HG02798 (cell line): ENCODE measurements around the gene HSFX2.
"Not testable (repeated sequence)": the region's sequence is repeated elsewhere in the genome, so short reads cannot be mapped to it uniquely, and the experiment has no call there.

Experiments
- ATAC-seq: cut with Tn5 transposase; IDR thresholded peaks from one replicate; pipeline ENCODE4 v1.9.1; 2021; ENCODE audit warnings: mild to moderate bottlenecking; ENCODE audit not compliant: unreplicated experiment, poor library complexity

Gene HSFX2

GRCh38 chrX:149598603-149599002, 3.5 kb upstream of the HSFX2 start:
- ATAC-seq: not testable (repeated sequence)

DNA sequence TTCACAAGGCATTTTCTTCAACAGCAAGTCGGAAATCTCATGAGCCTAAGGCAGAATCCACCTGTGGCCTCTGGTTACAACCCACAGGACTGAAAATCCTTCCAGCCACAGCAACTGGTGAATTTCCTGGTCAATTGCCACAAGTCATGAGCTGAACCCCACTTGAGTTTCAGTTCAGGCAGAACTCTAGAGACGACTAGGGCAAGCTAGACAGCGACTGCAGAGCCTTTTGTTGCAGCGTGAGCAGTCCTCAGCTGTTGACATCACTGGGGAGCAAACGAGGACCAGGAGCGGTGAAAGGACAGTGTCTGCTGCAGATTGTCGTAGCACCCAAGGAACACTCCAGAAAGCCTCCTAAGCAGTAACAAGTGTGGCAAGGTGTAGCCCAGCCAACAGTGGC, 829 bp upstream of the HSFX2 start:
- ATAC-seq: not testable (repeated sequence)

GRCh38 chrX:149590993-149591392, 4.1 kb downstream of the HSFX2 start:
- not testable (repeated sequence) for ATAC-seq

DNA sequence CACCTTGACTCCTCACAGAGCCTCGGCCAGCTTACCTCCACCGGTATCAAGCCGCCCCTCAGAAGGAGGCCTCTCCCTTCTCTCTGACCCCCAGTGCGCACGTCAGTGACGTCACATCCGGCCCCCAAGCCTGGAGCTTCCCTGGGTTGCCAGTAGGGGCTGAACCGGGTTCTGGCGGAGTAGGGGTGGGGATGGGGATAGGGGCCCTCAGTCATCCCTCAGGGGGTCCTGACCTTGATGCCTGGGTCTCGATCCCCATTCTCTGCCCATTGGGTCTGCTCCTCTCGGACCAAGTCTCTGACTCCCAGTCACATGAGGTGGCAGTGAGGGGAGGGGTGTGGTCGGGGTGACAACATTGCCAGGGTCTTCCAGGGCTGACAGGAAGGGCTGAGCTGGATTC, 7.8 kb downstream of the HSFX2 start, which contains the start of gene MAGEA9B:
TSS of gene MAGEA9B (minus strand) at position 101 of the 400 bp plus-strand sequence. CDS start 4,280 bp downstream, outside the sequence.
- ATAC-seq: not testable (repeated sequence)

DNA sequence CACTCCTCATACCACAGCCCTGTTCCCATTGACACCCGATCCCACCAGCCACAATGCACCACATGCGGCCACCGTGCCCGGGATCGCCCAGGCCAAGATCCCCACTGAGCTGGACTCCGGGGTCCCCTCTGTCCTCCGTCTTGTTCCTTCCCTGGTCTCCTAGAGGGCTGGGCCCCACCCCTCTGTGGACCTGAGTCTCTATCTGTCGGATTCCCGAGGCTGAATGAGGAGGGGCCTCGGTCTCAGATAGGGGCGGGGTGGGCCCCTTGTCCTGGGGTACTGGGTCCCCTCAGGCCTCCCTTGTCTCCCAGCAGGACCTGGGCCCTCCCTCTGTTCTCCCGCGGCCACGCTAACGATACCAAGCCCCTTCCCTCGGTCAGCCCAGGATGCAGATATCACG, 9.5 kb downstream of the HSFX2 start:
- ATAC-seq: not testable (repeated sequence)

DNA sequence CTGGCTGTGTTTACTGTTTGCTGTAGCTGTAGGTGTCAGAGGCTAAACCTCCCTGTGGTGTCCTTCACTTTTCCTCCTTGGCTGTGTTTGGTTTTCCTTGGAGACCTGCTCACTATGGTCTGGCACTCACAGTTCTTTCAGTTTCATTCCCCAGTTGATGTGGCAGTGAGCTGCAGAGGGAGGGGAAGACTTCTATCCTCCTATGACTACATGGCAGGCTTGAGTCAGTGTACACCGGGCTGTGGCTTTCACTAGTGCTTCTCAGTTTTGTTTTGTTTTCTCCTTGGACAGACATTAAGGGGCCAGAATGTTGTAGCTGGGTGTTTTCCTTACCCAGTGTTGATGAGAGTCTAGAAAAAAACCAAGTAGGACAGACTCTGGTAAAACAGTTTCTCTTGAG, 21.7 kb downstream of the HSFX2 start:
- ATAC-seq: peak; percentile 100

DNA sequence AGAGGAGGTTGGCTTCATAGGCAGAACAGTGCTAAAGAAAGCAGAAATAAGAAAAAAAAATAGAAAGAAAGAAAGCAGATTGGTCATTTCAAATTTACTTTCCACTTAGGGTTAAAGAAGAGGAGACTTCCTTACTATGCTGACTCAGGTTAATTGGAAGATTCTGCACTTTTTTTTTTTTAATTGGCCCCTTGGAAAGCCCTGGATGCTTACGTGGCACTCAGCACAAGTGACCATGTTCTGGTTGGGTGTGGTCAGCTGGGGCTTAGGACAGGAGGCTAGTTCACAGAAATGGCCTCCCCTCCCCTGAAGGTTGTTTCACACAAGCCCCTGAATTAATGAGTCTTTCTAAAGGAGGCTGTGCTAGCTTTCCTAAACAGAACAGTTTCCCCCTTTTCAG, 22.4 kb downstream of the HSFX2 start:
- ATAC-seq: no peak

GRCh38 chrX:149571770-149572169, 23.3 kb downstream of the HSFX2 start:
- ATAC-seq: no peak

DNA sequence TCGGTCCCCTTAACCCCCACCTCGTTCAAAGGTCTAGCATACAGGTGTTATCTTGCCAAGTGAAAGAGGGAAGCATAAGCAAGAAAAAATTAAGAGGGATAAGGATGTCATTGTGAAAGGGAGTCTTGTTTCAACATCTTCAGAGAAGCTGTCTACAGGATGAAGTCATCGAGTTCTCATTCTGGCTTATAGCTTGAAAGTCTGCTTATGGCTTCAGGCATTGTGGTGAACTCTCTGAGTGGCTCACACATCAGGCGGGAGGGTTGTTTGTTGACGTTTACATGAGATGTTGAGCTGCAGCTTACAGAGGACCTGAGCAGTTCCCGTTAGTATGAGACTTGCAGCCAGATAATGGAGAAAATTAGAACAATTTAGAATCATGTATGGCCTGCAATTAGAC, 24.4 kb downstream of the HSFX2 start:
- no peak for ATAC-seq

DNA sequence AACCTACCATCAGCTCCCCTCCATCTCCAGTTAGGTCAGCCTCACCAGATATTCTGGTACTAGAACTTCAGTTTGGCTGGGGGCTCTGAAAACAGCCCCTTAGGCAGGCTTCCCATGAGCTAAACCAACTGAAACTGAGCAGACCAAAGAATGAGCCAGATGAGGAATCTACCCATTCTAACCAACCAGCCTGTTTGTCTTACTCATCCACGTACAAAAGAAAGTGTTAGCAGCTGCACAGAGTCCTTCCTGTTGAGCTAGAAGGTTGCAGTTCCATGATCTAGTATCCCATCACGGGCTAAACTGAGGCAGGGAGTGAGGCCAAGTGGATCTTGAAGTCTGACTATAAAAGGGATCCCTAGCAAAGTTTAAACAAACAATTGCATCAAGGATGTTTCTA, 25.3 kb downstream of the HSFX2 start:
- ATAC-seq: no peak

- no peak for ATAC-seq
These were observed 26.3 kb downstream of the HSFX2 start for GRCh38 chrX:149568701-149569296.

- ATAC-seq: no peak
These were observed 27.3 kb downstream of the HSFX2 start for GRCh38 chrX:149567621-149568417.

DNA sequence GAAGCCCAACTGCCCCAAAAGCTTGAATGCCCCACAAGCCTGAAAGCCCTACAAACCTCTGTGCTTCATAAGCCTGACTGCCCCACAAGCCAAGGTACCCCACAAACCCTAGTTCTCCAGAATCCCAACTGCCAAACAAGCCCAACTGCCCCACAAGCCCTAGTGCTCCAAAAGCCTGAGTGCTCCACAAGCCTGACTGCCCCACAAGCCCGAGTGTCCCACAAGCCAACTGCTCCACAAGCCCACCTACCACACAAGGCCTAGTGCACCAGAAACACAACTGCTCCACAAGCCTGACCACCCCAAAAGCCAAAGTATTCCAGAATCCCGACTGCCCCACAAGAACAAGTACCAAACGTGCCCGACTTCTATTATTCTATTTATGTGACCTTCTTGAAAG, 31.8 kb downstream of the HSFX2 start:
- no peak for ATAC-seq

DNA sequence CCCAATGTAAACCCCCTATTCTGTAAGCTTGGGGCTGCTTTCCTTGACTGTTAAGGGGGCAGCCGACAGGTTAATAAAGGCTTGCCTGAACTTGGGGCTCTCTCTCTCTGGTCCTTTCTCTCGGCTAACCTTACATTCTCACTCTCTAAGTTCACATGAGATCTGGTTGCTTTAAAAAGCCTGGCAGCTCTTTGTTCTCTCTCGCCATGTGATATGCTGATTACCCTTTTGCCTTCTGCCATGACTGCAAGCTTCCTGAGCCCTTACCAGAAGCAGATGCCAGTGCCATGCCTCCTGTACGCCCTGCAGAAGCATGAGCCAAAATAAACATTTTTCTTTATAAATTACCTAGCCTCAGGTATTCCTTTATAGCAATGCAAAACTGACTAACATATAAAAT, 39.9 kb downstream of the HSFX2 start:
- ATAC-seq: not testable (repeated sequence)

GRCh38 chrX:149551939-149552248, 43.2 kb downstream of the HSFX2 start:
- not testable (repeated sequence) for ATAC-seq

GRCh38 chrX:149551245-149551938, 43.7 kb downstream of the HSFX2 start:
- ATAC-seq: not testable (repeated sequence)

GRCh38 chrX:149550454-149550853, 44.7 kb downstream of the HSFX2 start:
- ATAC-seq: not testable (repeated sequence)

GRCh38 chrX:149549701-149550100, 45.4 kb downstream of the HSFX2 start, which contains the start of gene HSFX3:
Gene HSFX3 (minus strand): TSS chrX:149549924. CDS start chrX:149549852, 72 bp downstream.
- ATAC-seq: not testable (repeated sequence)

- ATAC-seq: not testable (repeated sequence)
These were observed 47.3 kb downstream of the HSFX2 start for GRCh38 chrX:149547782-149548181.

DNA sequence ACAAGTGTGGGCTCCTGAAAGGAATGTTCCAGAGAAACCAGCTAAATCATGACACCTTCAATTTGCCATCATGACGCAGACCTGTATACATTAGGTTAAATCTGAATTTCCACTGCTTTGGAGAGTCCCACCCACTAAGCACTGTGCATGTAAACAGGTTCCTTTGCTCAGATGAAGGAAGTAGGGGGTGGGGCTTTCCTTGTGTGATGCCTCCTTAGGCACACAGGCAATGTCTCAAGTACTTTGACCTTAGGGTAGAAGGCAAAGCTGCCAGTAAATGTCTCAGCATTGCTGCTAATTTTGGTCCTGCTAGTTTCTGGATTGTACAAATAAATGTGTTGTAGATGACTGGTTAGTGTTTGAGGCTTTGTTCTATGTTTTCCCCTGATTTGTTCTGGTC, 48.2 kb downstream of the HSFX2 start:
- not testable (repeated sequence) for ATAC-seq
